Globus pallidus (tissue), 1 donor: ENCODE data around the gene SLC4A9.
"Not testable (repeated sequence)": the region's sequence is repeated elsewhere in the genome, so short reads cannot be mapped to it uniquely, and the experiment has no call there.

ENCODE experiments used
- DNase-seq: peaks from one replicate; pipeline ENCODE4 v3.0.0-alpha.2; 2015; ENCODE audit warnings: low spot score

The SLC4A9 gene

DNA sequence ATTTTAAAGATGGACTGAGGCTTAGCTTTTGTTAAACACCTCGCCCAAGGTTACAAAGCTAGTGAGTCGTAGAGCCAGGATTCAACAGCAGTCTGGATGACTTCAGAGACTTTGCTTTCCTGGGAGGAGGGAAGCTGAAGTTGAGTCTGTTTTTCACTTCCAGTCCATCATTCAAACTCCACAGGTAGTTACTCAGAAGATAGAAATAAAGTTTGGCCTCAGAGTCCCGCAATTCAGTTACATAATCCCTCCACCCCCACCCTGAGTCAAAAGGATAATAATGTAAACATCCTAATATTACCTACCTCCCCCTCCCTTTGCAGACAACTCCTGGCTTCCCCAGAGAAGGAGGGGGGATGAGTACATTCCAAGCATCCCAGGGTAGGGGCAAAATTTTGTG lies 21.7 kb upstream of the SLC4A9 start:
- DNase-seq: no peak

- DNase-seq: no peak
Observed at GRCh38 chr5:140338908-140339307, 21.1 kb upstream of the SLC4A9 start.

DNA sequence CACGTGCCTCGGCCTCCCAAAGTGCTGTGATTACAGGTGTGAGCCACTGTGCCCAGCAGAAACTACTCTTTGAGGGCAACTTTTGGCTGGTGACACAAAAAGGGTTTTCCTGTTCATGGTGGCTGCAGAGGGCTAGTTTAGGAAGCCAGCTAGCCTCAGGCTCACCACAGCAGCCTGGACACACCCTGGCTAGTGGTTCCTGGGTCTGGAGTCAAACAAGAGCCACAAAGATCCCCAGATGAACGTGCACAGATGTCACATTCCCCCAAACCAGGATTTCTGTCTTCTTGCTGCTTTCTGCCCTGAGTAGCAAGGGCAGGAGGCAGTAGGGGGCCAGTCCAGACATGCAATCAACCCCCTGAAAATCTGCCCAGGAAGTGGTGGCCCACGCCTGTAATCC lies 20.4 kb upstream of the SLC4A9 start:
- no peak for DNase-seq

DNA sequence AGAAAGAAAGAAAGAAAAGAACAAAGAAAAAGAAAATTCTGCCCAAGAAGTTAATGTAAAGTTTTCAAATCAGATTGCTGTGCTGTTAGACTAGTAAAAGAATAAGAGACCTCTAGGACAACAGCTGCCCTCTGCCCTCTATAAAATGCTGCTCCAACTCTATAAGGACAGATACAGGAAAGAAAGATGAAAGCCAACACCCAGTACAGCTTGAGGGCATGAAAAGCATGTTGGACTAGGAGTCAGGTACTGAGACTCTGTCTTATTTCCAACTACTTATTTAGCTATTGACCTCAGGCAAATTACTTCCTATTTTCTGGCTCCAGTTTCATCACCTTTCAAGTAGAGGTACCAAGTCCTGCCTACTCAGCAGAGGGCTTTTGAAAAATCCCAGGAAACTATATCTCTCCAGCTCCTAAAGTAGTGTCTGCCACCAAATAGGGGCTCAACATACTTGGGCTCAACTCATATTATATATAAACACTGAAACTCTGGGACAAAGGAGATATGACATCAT lies 19.3 kb upstream of the SLC4A9 start:
- DNase-seq: no peak

GRCh38 chr5:140341591-140341990 lies 18.4 kb upstream of the SLC4A9 start:
- peak; percentile 93 for DNase-seq

- DNase-seq: no peak
Observed at GRCh38 chr5:140342287-140342686, 17.7 kb upstream of the SLC4A9 start.

GRCh38 chr5:140342896-140343295 lies 17.1 kb upstream of the SLC4A9 start:
- DNase-seq: no peak

DNA sequence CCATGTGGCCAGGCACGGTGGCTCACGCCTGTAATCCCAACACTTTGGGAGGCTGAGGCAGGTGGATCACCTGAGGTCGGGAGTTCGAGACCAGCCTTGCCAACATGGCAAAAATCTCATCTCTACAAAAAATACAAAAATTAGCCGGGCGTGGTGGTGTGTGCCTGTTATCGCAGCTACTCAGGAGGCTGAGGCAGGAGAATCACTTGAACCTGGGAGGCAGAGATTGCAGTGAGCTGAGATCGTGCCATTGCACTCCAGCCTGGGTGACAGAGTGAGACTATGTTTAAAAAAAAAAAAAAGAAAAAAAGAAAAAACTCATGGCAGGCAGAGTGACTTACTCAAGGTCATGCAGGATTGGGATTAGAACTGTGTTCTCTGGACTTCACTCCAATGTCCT lies 16.1 kb upstream of the SLC4A9 start:
- DNase-seq: not testable (repeated sequence)

- no peak for DNase-seq
Observed at GRCh38 chr5:140344683-140345423, 15.1 kb upstream of the SLC4A9 start.

DNA sequence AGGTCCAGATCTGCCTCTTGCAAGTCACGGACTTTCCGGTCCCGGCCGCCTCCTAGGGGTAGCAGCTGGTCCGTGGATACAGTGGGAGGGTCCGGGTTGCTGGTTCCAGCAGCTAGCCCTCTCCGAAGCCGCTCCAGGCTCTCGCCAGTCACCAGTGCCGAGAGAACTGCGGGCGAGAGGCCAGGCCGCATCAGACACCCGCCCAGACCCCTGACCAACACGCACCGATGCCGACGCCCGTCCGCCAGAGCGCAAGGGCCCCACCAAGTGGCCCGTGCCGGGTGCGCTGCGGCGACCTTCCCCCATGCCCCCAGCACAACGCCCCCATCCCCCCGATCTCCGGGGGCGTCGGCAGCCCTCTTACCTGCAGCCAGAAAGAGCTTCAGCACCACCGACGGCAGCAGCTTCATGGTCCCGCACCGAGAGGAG lies 14.1 kb upstream of the SLC4A9 start:
- peak; percentile 76 for DNase-seq

GRCh38 chr5:140346348-140347221 lies 13.4 kb upstream of the SLC4A9 start, which contains the start of gene HBEGF:
Gene HBEGF (minus strand): TSS chr5:140346603. CDS start chr5:140346328, 275 bp downstream.
- DNase-seq: peak; percentile 87

DNA sequence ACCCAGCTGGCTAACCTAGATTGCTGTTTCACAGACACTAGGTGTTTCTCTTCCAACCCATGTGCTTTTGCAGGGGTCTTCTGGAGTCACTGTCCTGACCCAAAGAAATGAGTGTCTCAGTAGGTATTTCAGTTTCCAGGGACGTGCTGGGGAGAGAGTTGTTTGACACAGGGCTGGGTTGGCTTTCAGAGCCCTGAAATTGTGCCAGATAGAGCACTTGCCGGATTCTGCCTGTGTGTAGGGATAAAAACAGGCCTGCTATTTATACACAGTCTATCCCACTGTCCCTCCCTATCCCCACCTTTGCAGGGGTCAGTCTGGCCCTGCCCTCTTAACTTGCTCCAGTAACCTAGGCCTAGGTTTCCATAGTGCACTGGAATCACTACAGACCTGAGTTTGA lies 12.6 kb upstream of the SLC4A9 start:
- no peak for DNase-seq

- no peak for DNase-seq
Observed at GRCh38 chr5:140348104-140348503, 11.9 kb upstream of the SLC4A9 start.

DNA sequence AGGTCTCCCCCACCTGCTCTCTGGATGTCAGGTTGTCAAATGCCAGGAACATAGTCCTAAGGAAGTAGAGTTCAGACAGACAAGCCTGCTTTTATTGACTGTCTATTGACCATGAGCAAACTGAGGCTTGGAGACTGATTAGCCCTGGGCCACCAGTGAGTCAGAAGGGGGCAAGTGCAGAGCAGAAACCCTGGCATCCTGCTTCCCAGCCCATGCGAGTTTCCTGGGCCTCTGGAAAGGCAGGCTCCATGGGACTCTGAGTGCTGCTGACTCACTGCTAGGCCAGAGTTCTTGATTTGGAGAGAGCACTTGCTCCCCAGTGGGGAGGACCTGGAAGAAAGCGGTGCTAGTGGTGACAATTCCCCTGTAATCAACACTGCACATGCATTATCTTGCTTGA lies 10.8 kb upstream of the SLC4A9 start:
- DNase-seq: no peak

GRCh38 chr5:140351609-140352334 lies 8.2 kb upstream of the SLC4A9 start:
- DNase-seq: peak; percentile 77

DNA sequence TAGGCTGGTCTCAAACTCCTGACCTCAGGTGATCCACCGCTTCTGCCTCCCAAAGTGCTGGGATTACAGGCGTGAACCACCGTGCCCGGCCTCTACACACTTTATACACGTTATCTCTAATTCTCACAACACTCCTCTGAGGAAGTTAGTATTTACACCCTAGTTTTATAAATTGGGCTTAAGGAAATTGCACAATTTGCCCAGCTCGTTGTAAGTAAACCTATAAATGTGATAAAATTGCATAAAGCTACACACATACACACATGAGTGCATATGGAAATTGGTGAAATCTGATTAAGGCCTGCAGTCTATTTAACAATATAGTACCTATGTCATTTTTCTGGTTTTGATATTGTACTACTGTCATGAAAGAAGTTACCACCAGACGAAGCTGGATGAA lies 4.4 kb upstream of the SLC4A9 start:
- DNase-seq: no peak

DNA sequence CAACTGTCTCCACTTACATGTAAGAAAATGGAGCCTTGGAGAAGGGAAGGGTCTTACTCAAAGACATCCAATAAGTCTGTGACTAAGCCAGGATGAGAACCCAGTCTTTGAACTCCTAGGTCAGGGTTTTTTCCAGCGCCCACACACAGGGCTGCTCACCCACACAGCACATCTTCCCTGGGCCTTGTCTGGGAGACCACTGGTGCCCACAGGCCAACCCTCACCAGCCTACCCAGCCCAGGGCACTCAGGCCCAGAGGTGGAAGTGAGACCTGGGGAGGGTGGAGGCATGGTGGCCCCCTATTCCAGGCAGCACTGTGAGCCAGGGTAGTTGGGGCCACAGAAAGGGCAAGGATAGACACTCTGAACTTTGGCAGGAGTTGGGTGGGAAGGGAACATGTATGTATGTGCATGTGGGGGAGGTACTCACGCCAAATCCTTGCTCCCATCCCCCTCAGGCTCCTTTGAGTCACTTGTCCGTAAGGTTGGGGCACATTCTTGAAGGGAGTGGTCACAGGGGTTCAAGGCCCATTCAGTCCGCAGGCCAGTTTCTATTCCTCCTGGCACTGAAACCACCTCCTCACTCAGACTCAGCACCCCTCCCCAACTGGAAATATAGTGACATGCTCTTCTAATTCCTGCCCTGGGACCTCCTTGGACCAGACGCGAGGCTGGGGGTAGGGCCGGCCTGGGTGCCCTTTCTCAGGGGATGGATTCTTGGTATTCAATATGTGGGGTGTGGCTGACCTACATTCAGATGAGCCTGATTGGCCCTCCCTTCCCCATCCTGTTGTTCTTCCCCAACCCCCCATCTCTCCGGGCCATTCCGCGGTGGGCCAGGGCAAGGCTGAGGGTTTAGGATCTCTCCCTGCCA lies 2.9 kb upstream of the SLC4A9 start:
- no peak for DNase-seq

GRCh38 chr5:140357726-140358093 lies 2.3 kb upstream of the SLC4A9 start:
- DNase-seq: peak; percentile 94

GRCh38 chr5:140358738-140359310 lies 1.2 kb upstream of the SLC4A9 start:
- no peak for DNase-seq

DNA sequence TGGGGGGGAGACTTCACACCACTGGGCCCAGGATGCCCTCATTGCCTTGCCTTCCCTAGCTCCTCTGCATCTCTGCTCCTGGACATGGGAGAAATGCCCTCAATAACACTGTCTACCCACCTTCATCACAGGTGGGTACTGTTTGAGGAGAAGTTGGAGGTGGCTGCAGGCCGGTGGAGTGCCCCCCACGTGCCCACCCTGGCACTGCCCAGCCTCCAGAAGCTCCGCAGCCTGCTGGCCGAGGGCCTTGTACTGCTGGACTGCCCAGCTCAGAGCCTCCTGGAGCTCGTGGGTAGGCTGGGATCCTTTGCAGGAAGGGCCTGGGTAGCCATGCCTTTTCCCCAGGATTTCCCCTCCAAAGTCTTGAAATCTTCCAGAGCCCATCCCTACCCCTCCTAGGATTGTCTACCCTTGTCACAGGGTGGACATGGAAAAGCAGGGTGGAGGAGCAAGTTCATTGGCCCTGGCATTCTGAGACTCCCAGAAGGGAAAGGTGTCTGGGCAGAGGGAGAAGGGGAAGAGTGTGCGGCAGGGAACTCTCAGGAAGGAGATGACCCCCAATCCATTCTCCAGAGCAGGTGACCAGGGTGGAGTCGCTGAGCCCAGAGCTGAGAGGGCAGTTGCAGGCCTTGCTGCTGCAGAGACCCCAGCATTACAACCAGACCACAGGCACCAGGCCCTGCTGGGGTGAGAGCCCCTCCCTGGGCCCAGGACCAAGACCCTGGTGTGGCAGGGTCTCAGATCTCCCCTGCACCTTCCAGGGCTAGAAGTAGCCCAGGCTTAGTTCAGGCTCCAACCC lies 886 bp downstream of the SLC4A9 start:
- DNase-seq: no peak
